GM10266 (cell line): ENCODE data around the gene FLNB.
"Not testable (repeated sequence)": the region's sequence is repeated elsewhere in the genome, so short reads cannot be mapped to it uniquely, and the experiment has no call there.

ENCODE experiments used
- DNase-seq: peaks from one replicate; pipeline ENCODE4 v3.0.0; 2012; ENCODE audit errors: extremely low spot score
- CTCF ChIP-seq: IDR thresholded peaks from 2 replicates; pipeline ENCODE4 v1.5.1; 2012; ENCODE audit warnings: mild to moderate bottlenecking, low read depth; ENCODE audit not compliant: control insufficient read depth, insufficient read depth; ENCODE audit errors: missing control alignments

FLNB gene

GRCh38 chr3:58048301-58048700 lies 40.1 kb downstream of the FLNB start:
- DNase-seq: no peak
- no peak for TF ChIP-seq CTCF

GRCh38 chr3:58049143-58049785 lies 41.0 kb downstream of the FLNB start:
- no peak for DNase-seq

DNA sequence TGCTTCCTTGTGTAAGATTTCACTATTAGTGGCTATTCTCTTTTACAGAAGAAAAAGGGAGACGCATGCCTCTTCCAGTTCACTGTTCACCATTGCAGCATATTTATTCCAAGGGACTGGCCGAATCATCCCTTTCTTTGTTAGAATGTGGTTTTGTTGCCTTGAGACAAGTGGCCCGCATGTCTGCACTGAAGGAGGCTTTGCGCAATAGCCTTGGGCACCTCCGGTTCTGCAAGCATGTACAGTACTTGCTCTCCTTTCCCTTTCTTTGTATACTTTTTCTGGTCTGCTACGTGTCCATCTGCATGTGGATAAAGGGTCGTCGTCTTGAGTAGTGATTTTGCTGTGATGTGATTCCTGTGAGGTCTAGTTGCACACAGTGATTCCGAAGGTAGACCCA lies 43.0 kb downstream of the FLNB start:
- TF ChIP-seq CTCF: no peak
- DNase-seq: no peak

More at GRCh38 chr3:58049143-58049785, 41.0 kb downstream of the FLNB start:
- no peak for TF ChIP-seq CTCF

DNA sequence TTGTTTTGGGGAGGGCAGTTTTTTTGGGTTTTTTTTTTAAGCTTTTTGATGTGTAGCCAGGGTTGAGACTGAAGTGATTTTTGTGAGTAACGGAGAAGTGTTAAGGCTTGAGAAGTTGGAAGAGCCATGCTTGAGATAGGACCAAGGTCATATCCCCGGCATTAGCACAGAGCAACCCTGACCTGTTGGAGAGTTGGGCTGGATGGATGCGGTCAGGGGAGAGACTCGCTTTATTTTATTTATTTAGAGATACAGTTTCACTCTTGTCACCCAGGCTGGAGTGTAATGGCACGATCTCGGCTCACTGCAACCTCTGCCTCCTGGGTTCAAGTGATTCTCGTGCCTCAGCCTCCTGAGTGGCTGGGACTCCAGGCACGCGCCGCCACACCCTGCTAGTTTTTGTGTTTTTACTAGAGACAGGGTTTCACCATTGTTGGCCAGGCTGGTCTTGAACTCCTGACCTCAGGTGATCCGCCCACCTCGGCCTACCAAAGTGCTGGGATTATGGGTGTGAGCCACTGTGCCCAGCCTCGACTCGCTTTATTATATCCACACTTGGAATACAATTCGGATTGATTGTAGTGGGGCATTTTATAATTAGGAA lies 43.5 kb downstream of the FLNB start:
- not testable (repeated sequence) for DNase-seq

DNA sequence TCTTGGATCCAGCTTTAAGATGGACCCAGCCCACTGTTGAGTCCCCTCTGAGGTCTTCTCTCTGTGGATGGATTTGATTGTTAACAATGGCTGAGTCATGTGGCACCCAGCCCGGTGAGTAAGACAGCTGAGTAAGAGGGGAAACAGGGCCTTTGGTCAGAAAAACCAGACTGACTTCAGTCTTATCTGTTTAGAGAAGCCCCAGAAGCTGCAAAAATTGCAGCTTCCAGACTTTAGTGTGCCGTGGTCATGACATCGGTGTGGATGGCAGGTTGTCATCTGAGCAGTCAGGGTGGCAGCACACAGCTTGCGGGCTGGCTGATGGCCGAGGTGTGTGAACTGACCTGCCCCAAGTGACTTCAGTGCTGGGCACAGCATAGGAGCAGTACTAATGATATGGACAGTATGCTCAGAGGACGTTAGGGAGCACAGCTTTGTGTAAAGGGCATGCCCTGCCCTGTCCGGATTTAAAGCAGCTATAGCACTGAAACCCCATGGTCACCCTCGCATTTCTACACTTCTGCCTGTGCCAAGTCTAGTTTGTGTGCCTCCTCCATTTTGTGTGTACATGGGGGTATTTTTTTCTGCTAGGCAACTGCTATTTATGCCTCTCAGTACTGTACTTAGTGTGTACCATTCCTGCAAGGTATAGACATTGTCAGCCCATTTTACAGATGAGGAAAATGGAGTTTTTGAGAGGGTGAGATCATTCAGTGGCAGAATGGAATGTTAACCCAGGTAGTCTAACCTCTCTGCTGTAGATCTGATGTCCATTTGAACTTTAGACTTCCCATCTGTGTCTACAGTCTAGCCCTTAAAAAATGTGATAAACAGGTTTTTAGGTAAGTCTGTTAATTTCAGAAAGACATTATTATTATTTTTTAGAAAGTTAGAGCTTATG lies 44.4 kb downstream of the FLNB start:
- DNase-seq: no peak
- no peak for TF ChIP-seq CTCF

DNA sequence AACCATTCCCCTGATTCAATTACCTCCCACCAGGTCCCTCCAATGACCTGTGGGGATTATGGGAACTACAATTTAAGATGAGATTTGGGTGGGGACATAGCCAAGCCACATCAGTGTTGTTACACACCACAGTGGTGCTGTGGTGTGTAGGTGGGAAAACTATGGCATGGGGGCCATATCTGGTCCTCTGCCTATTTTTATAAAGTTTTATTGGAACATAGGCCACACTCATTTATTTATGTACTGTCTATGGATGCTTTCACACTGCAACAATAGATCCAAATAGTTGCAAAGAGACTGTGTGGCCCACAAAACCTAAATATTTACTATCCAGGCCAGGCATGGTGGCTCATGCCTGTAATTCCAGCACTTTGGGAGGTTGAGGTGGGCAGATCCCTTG lies 46.4 kb downstream of the FLNB start:
- no peak for TF ChIP-seq CTCF
- no peak for DNase-seq

- TF ChIP-seq CTCF: no peak
- no peak for DNase-seq
These were observed 47.1 kb downstream of the FLNB start for GRCh38 chr3:58055314-58055713.

GRCh38 chr3:58055891-58056290 lies 47.7 kb downstream of the FLNB start:
- not testable (repeated sequence) for DNase-seq
